Hematopoietic multipotent progenitor cell treated with erythropoietin and hydrocortisone succinate and interleukin-3 and kit ligand, for 4 days (in vitro differentiated cells): Measurements from ENCODE around the gene HS6ST1.

Experiments
- DNase-seq: peaks from one replicate; pipeline ENCODE4 v3.0.0-alpha.2; 2015

HS6ST1 gene

DNA sequence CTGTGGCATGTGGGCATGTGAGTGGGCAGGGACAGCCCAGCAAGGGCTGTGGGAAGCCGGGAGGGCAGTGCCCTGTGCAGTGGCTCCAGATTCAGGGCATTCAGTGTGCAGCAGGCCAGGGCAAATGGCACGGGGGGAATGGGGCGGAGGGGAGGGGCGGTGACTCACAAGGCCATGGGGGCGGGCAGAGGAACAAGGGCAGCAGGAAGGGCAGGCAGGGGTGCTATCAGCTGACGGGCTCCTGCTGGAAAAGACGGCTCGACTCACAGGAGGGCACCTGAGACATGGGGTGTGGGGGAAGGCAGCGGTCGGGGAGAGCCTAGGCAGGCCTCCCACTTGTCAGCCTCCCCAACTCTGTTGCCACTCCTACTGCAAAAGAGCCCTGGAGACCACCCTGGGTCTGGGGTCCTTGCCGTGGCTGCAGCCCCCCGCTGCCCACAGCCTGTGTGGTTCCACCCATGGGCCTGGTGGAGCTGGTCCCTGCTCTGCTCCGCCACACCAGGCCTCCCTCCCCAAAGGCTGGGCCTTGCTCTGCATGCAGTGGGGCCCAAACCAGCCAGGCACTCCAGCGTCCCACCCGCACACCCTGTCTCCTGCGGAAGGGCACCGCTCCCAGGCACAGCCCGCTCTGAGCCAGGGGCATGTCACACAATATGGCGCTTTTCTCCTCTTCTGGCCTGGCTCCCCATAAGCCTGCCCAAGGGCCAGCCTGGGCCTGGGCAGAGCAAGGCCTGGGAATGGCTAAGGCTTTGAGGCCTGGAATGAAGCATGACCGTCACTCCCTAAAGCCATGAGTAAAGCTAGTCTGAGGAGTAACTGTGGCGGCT lies 25.9 kb downstream of the HS6ST1 start:
- DNase-seq = no peak

DNA sequence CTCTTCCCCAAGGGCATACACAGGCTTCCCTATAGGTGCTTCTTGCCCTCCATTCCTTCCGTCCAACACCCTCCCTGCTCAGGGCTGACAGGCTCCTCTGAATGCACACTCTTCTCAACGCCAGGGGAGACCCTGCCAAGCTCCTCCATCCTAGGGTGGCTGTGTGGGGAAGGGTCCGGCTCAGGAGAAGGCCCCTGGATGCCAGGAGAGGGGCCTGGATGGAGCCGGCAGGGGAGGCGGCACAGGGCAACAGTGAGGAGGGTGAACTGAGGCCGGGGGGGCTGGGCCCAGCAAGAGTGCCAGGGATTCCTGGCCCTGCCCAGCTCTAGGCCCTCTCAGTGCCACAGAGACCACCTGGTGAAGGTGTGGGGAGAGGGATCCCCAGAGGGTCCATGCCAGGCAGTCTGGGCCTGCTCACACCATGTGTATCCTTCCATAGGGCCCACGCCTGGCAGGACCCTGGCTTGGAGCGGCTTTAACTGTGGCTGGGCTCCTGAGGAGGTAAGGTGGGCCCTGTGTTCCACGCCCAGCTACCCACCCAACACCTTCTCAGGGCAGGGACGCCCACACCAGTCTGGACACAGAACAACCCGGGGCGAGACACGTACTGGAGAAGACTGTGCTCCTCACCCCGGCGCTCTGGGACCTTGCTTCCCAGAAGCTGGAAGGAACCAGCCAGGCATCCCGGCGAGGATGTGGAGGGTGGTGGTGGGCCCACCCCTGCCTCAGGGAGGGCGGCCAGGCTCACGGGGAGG lies 26.6 kb downstream of the HS6ST1 start:
- no peak for DNase-seq

DNA sequence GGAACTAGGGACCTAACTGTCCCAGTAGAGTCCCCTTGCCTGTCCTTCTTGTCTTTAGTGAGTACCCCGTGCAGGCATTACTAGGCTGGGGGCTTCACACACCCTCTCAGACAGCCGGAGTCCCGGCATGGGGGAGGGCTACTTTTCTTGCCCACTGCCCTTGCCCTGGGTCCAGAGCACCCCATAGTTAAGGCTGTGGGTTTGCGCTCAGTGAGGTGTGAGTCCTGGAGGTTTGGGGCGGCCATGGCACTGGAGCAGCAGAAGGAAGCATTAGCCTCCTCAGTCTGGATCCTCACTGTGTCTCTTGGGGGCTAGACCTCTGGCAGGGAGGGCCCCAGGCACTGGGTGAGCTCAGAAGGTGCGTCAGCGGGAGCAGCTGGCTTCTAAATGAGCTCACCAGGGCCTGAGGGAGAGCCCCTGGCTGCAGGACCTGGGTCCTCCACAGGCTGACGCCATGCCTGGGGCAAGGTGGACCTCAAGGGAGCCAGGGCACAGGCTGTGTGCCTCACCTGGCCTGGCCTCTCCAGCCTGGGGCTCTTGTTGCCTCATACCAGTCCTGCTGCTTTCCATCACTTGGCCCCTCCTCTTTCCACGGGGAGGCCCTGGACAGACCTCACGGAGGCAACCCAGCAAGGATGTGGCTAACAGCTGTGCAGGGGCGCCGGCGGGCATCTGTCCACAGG lies 27.4 kb downstream of the HS6ST1 start:
- no peak for DNase-seq

DNA sequence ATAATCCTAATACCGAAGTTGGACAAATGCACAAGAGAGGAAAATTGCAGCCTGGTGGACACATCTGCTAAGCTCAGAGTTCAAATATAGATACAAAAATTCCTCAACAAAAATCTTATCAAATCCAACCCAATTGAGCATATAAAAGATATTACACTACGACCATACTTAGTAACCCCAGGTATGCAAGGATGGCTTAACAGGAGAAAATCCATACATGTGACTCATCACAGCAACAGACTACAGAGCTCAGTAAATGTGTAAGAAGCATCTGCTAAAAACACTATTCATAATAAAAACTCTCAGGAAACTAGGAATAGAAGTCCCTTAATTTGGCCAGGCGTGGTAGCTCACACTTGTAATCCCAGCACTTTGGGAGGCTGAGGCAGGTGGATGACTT lies 28.3 kb downstream of the HS6ST1 start:
- no peak for DNase-seq

DNA sequence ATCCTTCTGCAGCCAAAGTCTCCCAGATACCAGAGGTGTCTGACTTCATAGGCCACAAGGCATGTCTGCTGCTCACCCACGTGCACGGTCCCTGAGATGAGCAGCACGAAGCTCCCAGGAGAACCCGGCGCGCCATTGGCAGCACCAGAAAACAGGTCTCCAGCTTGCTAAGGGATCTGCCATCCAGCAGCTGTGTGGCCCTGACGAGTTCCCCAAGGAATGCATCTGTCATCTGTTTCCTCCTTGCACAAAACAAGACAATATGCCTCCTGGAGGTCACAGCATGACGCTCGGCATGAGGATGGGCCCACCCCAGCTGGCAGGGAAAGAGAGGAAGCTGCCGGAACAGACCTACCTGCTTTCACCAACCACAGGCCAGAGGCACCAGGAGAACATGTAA lies 29.2 kb downstream of the HS6ST1 start:
- no peak for DNase-seq

DNA sequence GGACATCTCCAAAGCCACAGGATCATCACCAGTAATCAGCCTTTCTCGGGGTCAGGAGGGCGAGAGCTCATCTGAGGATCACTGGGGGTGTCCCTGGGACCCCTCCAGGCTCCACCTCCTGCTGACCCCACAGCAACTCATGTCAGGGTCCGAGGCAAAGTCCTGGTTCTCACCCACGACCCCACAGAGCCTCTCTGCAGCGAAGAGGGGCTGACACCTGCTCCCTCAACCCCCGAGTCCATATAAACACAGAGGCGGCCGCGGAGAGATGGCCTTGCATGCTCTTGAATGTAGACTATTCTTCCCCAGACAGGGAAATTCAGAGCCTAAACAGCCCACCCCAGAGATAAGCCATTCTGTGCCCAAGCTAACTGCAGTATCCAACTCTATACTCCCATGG lies 29.9 kb downstream of the HS6ST1 start:
- no peak for DNase-seq

DNA sequence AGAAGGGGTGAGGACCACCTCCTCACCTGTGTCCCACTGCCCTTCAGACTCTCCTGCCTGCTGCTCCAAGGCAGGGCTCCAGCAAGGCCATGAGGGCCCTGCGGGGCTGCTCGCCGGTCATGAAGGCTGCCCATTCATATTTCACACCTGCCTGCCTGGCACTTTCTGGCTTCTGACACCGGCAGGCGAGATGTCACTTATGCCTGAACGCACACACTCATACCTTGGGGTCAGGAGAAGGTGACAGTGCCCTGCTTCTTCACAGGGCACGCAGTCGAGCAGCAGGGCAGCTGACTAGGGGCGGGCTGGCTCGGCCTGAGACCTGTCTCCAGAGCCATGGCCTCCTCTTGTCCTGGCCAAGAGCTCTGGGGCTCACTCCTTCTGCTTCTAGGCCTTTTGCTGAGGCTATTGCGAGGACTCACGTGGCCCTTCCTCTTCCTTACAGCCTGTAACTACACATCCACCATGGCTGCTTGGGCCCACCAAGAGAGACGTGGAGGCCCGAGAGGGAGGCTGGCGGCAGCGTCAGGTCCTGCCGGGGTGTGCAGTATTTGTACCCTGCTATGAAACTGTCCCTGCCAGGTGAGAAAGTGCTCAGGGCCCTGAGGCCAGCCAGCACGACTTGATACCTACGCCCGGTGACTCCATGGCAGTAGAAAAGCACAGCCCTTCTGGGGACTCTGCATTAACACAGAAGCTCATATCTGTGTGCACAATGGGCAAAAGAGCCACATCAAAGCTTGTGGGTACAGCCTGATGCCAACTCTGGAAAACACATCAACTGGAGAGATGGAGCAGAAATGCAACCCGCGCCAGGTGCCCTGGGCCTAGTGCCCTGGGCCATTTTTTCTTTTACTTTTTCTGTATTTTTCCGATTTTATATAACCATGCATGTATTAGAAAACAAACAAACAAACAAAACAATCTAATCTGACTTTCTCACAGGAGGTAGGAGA lies 30.6 kb downstream of the HS6ST1 start:
- DNase-seq = no peak

DNA sequence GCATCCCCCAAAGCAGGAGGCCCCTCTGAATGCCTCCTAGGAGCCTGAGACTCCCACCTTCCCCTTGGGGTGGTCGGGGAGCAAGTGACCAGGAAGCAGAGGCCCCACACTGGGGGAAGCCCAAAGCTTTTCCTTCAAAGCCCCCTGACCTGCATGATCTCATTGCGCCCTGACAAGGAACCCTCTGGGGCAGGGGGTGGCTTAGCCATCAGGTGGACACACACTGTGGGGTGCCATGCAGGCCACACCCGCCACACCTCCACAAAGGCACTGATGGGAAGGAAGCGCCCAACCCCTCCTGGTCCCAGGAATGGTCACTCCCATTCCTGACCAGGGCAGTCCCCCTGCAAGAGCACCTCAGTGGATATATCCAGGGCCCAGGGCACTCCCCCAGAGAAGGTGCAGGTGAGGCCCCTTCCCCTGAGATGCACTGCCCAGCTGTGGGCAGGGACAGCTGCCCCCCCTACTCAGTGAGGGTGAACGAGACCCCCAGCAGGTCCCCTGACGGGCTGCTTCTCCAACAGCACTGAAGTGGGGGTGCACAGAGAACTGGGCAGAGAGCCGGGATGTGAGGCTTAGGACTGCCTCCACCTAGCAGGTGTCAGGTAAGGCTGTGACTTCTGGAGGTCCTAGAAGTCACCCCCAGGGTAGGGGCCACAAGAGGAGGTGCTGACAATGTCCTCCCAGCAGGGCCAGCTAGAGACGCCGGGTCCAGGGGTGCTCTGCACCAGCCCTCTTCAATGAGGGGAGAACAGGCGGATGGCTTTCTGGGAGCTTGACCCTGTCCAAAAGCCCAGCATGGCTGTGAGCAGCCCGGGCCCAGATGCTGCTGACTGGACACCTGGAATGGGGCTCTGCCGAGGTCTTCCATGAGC lies 31.5 kb downstream of the HS6ST1 start:
- no peak for DNase-seq

DNA sequence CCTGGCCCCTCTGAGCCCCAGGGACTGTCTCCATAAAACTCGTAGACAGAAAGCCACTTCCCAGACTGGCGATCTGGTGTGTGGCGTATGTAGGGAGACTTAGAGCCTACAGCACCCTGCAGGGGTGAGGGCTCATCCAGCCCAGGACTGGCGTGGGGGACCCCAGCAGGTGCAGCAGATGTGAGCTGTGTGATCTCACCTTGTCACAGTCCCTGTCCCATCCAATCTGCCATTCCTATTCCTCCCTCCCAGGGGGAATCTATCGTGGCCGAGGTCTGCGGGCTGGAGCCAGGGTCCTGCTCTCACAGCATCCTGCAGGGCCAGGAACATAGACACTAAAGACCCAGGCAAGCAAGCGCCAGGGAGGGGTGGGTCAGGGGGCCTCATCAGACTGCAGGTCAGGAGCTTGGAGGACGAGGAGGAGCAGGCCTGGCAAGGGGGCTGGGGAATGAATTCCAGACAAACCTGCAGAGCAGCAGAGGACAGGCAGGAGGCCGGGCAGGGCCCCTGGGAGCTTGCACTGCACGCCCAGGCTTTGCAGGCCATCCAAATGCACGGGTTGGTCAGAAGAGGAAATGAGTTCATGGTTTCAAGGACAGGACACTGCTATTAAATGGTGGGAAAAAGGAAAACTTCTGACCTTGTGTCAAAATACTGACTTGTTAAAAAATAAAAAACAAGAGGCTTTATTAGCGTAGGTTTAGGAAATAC lies 32.5 kb downstream of the HS6ST1 start:
- no peak for DNase-seq

DNA sequence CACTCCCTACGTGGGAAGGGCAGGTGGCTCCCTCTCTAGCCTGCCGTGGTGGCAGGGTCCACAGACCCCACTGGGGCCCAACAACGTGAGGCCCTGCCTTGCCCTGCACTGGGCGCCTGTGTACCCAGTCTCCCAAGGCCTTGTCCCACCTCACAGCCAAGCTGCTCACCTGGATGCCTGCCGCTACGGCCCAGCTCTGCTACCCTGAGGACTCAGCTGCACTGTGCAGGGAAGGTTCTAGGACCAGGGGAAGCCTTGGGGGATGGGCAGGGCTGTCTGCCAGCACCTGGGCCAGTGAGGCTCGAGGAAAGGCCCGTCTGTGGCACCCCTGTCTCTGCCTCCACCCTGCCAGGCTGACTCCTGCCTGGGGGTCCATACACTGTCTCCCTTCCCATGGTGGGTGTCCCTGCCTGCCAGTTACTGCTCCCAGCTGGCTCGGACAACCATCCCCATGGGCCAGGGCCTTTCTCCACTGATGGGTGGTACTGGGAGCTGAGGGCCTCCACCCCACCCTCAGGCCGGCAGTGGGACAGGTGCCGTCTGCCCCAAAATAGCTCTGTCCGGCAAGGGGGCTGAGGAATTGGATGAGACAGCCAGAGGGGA lies 33.2 kb downstream of the HS6ST1 start:
- DNase-seq = no peak

DNA sequence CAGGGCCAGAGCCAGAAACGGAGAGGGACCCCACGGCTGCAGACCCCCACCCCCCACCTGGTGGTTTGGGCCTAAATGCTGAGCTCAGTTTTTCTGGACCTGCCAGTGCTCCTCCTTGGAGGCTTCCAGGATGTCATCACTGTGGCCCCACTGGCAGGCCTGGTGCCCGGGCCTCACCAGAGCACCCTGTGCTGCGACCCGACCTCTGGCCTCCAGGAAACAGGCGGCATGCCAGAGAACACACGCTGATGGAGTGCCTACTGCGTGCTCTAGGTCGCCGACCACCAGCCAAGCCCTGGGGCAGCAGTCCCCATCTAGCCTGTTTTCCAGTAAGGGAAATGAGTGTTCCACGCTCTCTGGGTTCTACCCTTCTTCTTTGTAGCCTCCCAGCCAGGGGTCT lies 33.8 kb downstream of the HS6ST1 start:
- no peak for DNase-seq

DNA sequence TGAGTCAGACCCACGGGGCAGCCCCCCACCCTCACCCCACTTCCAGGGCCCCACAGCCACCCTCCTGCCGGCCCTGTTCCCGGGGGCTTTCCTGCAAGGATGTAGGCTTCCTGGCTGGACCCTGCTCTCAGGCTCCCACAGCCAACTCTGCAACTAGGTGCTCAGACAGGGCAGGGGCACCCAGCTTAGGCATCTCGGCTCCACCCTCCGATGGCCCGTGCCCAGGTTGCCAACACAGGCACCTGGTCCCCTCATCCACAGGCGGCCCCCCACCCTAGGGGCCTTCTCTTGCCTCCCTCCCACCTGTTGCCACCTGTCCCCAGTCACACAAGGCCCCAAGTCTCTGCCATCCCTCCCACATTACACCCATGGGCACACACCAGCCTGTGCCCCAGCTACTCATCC lies 34.6 kb downstream of the HS6ST1 start:
- no peak for DNase-seq

DNA sequence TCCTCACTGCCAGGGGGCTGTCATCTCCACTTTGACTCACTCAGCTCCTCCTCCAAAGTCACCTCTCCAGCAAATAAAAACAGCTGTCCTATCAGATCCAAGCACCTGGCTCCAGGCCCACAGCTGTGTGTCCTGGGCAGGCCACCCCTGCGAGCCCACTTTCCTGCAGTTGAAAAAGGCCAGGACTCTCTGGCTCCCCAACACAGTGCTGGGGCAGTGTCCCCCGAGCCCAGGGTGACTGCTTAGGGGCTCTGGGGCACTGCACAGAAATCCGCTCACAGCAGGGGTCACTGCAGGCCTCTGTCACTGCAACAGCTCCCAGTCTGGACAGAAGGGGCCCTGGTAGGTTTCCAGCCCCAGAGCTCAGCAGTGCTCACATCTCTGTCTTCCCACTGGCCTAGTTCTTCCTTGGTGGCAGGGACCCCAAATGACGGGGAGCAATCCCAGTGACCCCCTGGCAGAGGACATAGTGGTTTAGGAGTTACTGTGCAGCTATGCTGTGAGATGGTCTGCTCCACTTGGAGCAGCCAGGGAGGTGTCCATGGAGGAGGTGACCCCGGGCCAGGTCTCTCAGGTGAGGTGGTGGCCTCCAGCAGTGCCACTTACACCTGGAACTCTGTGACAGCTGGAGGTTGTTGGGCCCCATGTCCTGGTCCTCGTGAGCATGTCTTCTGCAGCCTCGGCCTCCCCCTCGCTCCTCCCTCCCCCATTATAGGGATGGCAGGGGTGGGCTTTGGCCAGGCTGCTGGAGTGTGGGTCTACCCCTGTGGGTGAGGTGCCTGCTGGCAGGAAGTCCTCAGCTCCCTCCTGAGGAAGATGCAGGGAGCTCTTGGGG lies 35.5 kb downstream of the HS6ST1 start:
- DNase-seq = peak; percentile 62

DNA sequence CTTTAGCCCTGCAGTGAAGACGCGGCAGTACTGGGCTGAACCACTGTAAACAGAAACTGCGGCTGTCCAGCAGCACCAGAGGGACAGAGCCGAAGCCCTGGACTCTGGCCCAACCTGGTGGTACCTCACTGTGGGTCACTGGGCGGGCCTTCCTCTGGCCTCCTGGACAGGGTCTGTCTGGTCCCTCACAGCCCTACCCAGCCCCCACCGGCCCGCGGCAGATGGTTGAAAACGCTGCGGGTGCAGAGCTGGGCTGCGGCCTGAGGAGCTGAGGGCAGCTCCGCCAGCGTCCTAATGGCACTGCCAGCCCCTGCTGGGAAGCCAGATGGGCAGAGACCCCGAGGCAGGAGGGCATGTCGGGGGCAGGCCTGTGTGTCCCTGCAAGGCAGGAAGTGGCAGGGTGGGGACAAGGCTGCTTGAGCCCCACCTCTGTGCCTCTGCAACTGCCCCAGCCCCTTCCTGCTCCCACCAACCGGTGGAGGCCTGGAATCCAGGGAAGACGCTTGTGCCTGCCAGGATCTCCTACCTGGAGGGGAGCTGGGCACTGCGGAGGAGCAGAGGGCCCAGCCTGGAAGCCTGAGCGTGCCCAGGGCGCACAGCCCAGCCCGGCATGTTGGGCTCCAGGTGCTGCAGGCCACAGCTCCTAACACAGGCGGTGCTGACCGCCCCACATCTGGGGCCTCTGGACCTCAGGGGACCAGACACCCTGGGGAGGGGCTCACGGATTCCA lies 36.3 kb downstream of the HS6ST1 start:
- DNase-seq = no peak

DNA sequence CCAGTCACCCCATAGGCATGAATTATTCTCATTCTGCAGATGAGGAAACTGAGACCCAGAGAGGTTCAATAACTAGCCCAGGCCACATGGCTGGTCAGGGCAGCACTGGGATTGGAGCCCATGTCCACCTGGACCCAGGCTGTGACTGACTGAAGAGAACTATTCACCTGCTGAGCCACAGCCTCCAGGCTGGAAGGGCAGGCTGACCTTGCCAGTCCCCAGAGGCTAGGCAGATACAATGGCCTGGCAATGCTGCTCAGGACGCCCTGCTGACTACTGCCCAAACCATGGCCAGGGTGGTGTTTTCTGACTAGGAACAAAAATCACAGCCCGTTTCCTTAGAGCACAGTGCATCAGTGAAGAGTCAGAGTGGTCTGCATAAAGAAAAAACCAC lies 36.8 kb downstream of the HS6ST1 start:
- no peak for DNase-seq

DNA sequence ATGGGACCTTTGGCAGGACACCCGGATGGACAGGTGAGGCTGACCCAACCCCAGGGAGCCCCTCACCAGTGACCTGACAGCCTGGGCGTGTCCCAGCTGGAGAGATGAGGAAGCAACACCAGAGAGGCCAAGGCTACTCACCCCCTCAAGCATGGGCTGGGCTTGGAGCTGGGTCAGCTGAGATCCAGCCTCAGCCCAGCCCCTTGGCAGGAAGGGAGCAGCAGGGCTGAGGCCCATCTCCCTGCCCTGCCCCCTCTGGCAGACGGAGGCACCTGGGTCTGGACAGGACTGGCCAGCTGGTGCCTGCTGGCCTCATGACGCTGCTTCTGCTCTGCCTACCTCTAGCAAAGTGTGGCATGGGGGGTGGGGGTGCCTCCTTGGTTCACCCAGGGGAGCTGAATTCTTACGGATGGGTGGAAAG lies 37.8 kb downstream of the HS6ST1 start:
- DNase-seq = peak; percentile 52

DNA sequence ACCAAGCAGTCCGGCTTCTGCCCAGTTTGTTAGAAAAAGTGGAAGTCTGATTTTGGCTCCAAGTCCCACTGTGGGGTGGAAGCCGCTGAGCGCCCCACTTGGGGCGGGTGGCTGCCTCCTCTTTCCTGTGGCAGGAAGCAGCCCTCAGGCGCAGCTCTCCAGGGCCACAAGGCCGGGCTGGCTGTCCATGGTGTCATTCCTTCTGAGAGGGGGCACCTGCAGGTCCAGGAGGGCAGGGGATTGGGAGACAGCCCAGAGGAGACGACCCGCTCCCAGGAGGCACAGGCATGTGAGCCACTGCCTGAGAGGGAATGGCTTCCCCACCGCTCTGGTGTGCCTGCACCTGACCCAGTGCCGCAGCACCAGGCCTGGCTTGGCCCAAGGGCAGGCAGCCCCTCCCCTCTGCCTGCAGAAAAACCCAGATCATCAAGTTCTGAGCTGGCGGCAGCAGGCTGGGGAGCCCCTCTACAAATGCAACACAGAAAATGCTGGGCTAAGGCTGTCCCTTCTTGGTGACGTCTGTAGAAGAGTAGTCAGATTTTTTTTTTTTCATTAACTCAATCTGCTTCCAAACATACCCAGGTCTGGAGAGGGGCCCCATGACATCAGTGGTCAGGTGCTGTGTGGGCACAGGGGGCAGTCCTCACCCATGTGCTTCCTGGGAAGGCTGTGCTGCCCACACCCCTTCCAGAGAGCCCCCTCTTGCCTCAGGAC lies 38.4 kb downstream of the HS6ST1 start:
- peak; percentile 78 for DNase-seq

DNA sequence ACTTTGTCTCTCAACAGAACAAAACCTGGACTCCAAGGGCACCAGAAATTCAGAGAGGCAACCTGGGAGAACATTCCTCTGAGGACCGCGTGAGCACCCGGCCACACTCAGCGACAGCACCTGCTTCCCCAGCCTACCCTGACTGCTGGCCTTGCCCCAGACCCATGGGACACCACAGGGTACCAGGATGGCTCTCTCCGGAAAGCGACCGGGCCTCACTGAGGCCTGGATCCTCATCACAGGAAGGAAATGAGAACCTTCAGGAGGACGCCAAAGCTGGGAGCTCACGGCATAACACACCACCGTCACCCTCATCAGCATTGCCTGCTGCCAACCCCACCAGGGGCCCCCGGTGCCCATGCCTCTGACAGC lies 38.9 kb downstream of the HS6ST1 start:
- no peak for DNase-seq
